ENCODE data around the gene YAF2. TPM values are rescaled to one million over a fixed set of nuclear protein-coding genes. Genes with fewer than 3 reads are reported as not detected.

Gene YAF2
- total RNA-seq, 1 experiment from 2014 or later = 15.0 TPM

GRCh38 chr12:42237853-42238239, 202 bp downstream of the YAF2 start:
- ChIA-PET RAD21 (ENCODE audit: low non-redundant PET in 1 of 2, low total read pairs in 2 of 2, uncharacterized antibody in 2 of 2, unreplicated experiment in 2 of 2) (no interaction called here), POLR2A (interaction anchor here (0.9 kb wide), 1 partner anchor 94 kb away, joined by 3 read pairs; no protein-coding TSS in a partner anchor), CTCF (no interaction called here)
- BruUV-seq (replicated peaks) = no TSS peak
- Histone ChIP-seq H3K4me3 (replicated peaks in 1 of 2; ENCODE audit: low read depth in 1 of 2, low read length in 2 of 2) (peak overlapping the region; percentile 59 to 70), H3K79me2 (ENCODE audit: insufficient read depth, low read length) (peaks cover 26% of the 10 kb centered on the region), H3K27me3 (ENCODE audit: insufficient read depth, low read length) (no peaks in the 10 kb centered on the region), H3K4me1 (ENCODE audit: control insufficient read depth in 1 of 2, insufficient read depth in 2 of 2, low read length in 2 of 2) (peaks cover 0 to 15% of the 10 kb centered on the region in 2 experiments; a peak in 2 of 4 replicates), H3K4me2 (ENCODE audit: low read length) (peak overlapping the region; percentile 60), H3K9ac (ENCODE audit: low read length) (peak overlapping the region; percentile 69), H2AFZ (ENCODE audit: low read depth, low read length, poor library complexity, severe bottlenecking) (no peak overlapping the region), H3K36me3 (ENCODE audit: control insufficient read depth in 1 of 2, insufficient read depth in 2 of 2, low read length in 2 of 2) (0 out of 4 replicates have a peak, but pooled peaks cover 0 to 2% of the 10 kb centered on the region in 2 experiments), H4K20me1 (ENCODE audit: insufficient read depth) (no peaks in the 10 kb centered on the region), H3K9me2 (ENCODE audit: insufficient read depth) (no peaks in the 10 kb centered on the region), H3K27ac (ENCODE audit: low read depth, low read length) (peak overlapping the region; percentile 88), H3K9me3 (ENCODE audit: control insufficient read depth in 1 of 2, insufficient read depth in 1 of 2, low read depth in 1 of 2, low read length in 2 of 2) (no peaks in the 10 kb centered on the region)
- intact Hi-C loops (cut with micrococcal nuclease) = loop anchor here (2.0 to 5.0 kb wide), 3 partner anchors 89 to 329 kb away; partner anchors contain the start of genes GXYLT1, PPHLN1 and ZCRB1
- ATAC-seq (peak; percentile 45), DNase-seq (ENCODE audit: low read depth, low spot score) (no peak)
- TF ChIP-seq ATF3 (IDR thresholded peaks at IDR 0.05) (no peak), CBX3 (IDR thresholded peaks at IDR 0.05; ENCODE audit: low read depth) (no peak), ZFX (IDR thresholded peaks at IDR 0.05) (peak; percentile 73), ZNF274 (IDR thresholded peaks at IDR 0.05; ENCODE audit: low read depth, low read length) (no peak), EGR1 (IDR thresholded peaks at IDR 0.05; ENCODE audit: low read depth) (no peak), POLR2AphosphoS5 (IDR thresholded peaks at IDR 0.05; ENCODE audit: low read depth, low read length) (no peak), CTCF (IDR thresholded peaks at IDR 0.05 in 2 of 3, conservative IDR thresholded peaks at IDR 0.05 in 1 of 3; ENCODE audit: borderline replicate concordance in 1 of 3, insufficient read depth in 1 of 3, low read depth in 2 of 3, low read length in 2 of 3) (no peak), TCF7L2 (IDR thresholded peaks at IDR 0.05; ENCODE audit: borderline replicate concordance, extremely low read depth, insufficient read depth, insufficient read length) (no peak)
